OCI-LY3 (cell line): ENCODE results near the gene GPC3.

Experiments used
- CTCF ChIP-seq: fragments of 200-600, 300-600 bp; sonication (generic); IDR thresholded peaks from 2 replicates; pipeline ENCODE4 v1.5.1; 2014; ENCODE audit warnings: antibody characterized with exemption, low read length, low read depth
- EZH2phosphoT487 ChIP-seq: fragments of 200-600 bp; shearing (Covaris generic); IDR thresholded peaks from 2 replicates; pipeline ENCODE4 v1.6.1; 2018; ENCODE audit warnings: antibody characterized with exemption, mixed run types, low read depth

- TF ChIP-seq CTCF (no peak), EZH2phosphoT487 (no peak)
These were observed 47.0 kb upstream of the GPC3 start for GRCh38 chrX:134032441-134032840.
